ENCODE measurements around the gene HSD17B4. TPM values are rescaled to one million over a fixed set of nuclear protein-coding genes. Genes with fewer than 3 reads are reported as not detected.

The HSD17B4 gene
- total RNA-seq, 1 experiment from 2014 or later, result 142 TPM

- RAD21 ChIA-PET (ENCODE audit: low non-redundant PET in 1 of 2, low total read pairs in 2 of 2, uncharacterized antibody in 2 of 2, unreplicated experiment in 2 of 2), result no interaction called here
- TF ChIP-seq FOSL1 (IDR thresholded peaks at IDR 0.05; ENCODE audit: low read depth) (no peak), ATF3 (IDR thresholded peaks at IDR 0.05) (no peak), TCF7L2 (IDR thresholded peaks at IDR 0.05; ENCODE audit: borderline replicate concordance, extremely low read depth, insufficient read depth, insufficient read length) (no peak)
- Histone ChIP-seq H3K79me2 (ENCODE audit: insufficient read depth, low read length) (no peaks in the 10 kb centered on the region), H3K27ac (ENCODE audit: low read depth, low read length) (no peak overlapping the region), H2AFZ (ENCODE audit: low read depth, low read length, poor library complexity, severe bottlenecking) (no peak overlapping the region), H3K4me1 (ENCODE audit: control insufficient read depth in 1 of 2, insufficient read depth in 2 of 2, low read length in 2 of 2) (no peaks in the 10 kb centered on the region), H3K4me2 (ENCODE audit: low read length) (no peak overlapping the region), H3K27me3 (ENCODE audit: insufficient read depth, low read length) (no peaks in the 10 kb centered on the region), H3K9me2 (ENCODE audit: insufficient read depth) (no peaks in the 10 kb centered on the region), H4K20me1 (ENCODE audit: insufficient read depth) (no peaks in the 10 kb centered on the region), H3K9me3 (ENCODE audit: control insufficient read depth in 1 of 2, insufficient read depth in 1 of 2, low read depth in 1 of 2, low read length in 2 of 2) (no peaks in the 10 kb centered on the region), H3K36me3 (ENCODE audit: control insufficient read depth in 1 of 2, insufficient read depth in 2 of 2, low read length in 2 of 2) (no peaks in the 10 kb centered on the region), H3K4me3 (replicated peaks in 1 of 2; ENCODE audit: low read depth in 1 of 2, low read length in 2 of 2) (no peak overlapping the region), H3K9ac (ENCODE audit: low read length) (no peak overlapping the region)
- DNase-seq (ENCODE audit: low read depth, low spot score), result no peak
- POLR2A ChIA-PET, result no interaction called here
- intact Hi-C loops (cut with micrococcal nuclease), result loop anchor here (10.0 kb wide), 1 partner anchor 153 kb away; no protein-coding TSS in a partner anchor
- BruUV-seq (replicated peaks), result no TSS peak
- CTCF ChIA-PET, result interaction anchor here (1.3 kb wide), 1 partner anchor 430 kb away, joined by 3 read pairs; the partner anchor contains the start of gene DTWD2
- ATAC-seq, result no peak
Observed at GRCh38 chr5:119417891-119418605, 34.2 kb upstream of the HSD17B4 start.

- intact Hi-C loops (cut with micrococcal nuclease), result loop anchor here (10.0 kb wide), 1 partner anchor 154 kb away; no protein-coding TSS in a partner anchor
- Histone ChIP-seq H3K4me3 (replicated peaks in 1 of 2; ENCODE audit: low read depth in 1 of 2, low read length in 2 of 2) (no peak overlapping the region), H3K9me2 (ENCODE audit: insufficient read depth) (no peaks in the 10 kb centered on the region), H4K20me1 (ENCODE audit: insufficient read depth) (no peaks in the 10 kb centered on the region), H3K9me3 (ENCODE audit: control insufficient read depth in 1 of 2, insufficient read depth in 1 of 2, low read depth in 1 of 2, low read length in 2 of 2) (no peaks in the 10 kb centered on the region), H2AFZ (ENCODE audit: low read depth, low read length, poor library complexity, severe bottlenecking) (no peak overlapping the region), H3K9ac (ENCODE audit: low read length) (no peak overlapping the region), H3K27me3 (ENCODE audit: insufficient read depth, low read length) (no peaks in the 10 kb centered on the region), H3K36me3 (ENCODE audit: control insufficient read depth in 1 of 2, insufficient read depth in 2 of 2, low read length in 2 of 2) (no peaks in the 10 kb centered on the region), H3K27ac (ENCODE audit: low read depth, low read length) (no peak overlapping the region), H3K79me2 (ENCODE audit: insufficient read depth, low read length) (no peaks in the 10 kb centered on the region), H3K4me2 (ENCODE audit: low read length) (no peak overlapping the region), H3K4me1 (ENCODE audit: control insufficient read depth in 1 of 2, insufficient read depth in 2 of 2, low read length in 2 of 2) (no peaks in the 10 kb centered on the region)
- ChIA-PET CTCF (interaction anchor here (1.3 kb wide), 1 partner anchor 431 kb away, joined by 3 read pairs; the partner anchor contains the start of gene DTWD2), POLR2A (no interaction called here), RAD21 (ENCODE audit: low non-redundant PET in 1 of 2, low total read pairs in 2 of 2, uncharacterized antibody in 2 of 2, unreplicated experiment in 2 of 2) (no interaction called here)
- no TSS peak for BruUV-seq (replicated peaks)
- no peak for DNase-seq (ENCODE audit: low read depth, low spot score)
- ATAC-seq, result no peak
- TF ChIP-seq EZH2 (IDR thresholded peaks at IDR 0.05) (no peak), ZFX (IDR thresholded peaks at IDR 0.05) (no peak), EZH2phosphoT487 (IDR thresholded peaks at IDR 0.05; ENCODE audit: borderline replicate concordance) (no peak), ELF1 (IDR thresholded peaks at IDR 0.05; ENCODE audit: borderline replicate concordance, low read depth) (no peak), ATF3 (IDR thresholded peaks at IDR 0.05) (no peak), CTCF (IDR thresholded peaks at IDR 0.05 in 2 of 3, conservative IDR thresholded peaks at IDR 0.05 in 1 of 3; ENCODE audit: borderline replicate concordance in 1 of 3, insufficient read depth in 1 of 3, low read depth in 2 of 3, low read length in 2 of 3) (no peak), TCF7L2 (IDR thresholded peaks at IDR 0.05; ENCODE audit: borderline replicate concordance, extremely low read depth, insufficient read depth, insufficient read length) (no peak), CBX3 (IDR thresholded peaks at IDR 0.05; ENCODE audit: low read depth) (no peak), REST (IDR thresholded peaks at IDR 0.05; ENCODE audit: low read depth) (no peak), POLR2AphosphoS5 (IDR thresholded peaks at IDR 0.05; ENCODE audit: low read depth, low read length) (no peak), YY1 (IDR thresholded peaks at IDR 0.05; ENCODE audit: extremely low read depth, insufficient replicate concordance, low read depth, low read length) (no peak)
Observed at GRCh38 chr5:119418606-119419100, 33.6 kb upstream of the HSD17B4 start.

All from HCT116 (cell line).